GM13977 (cell line): ENCODE measurements around the gene ZDHHC3.

ENCODE experiments used
- DNase-seq: peaks from one replicate; pipeline ENCODE4 v3.0.0; 2012; ENCODE audit warnings: low spot score
- CTCF ChIP-seq: IDR thresholded peaks from 2 replicates; pipeline ENCODE4 v1.5.1; 2012; ENCODE audit warnings: mild to moderate bottlenecking, control low read depth; ENCODE audit not compliant: insufficient read depth; ENCODE audit errors: extremely low read depth, missing control alignments
- in situ Hi-C: fragments of 300-500 bp; cut with MboI; formaldehyde crosslinking; loops from one replicate; pipeline ENCODE4 v1.12.0; 2022; ENCODE audit warnings: low sequenced_read_pairs, low pct_unique_long_range_greater_than_20kb, mixed read lengths, inconsistent platforms; ENCODE audit not compliant: unreplicated experiment

Gene ZDHHC3

GRCh38 chr3:44918581-44918980, 57.4 kb downstream of the ZDHHC3 start:
- TF ChIP-seq CTCF, result no peak
- in situ Hi-C loops, result loop anchor here (10.0 to 25.0 kb wide), 2 partner anchors 384 to 581 kb away; partner anchors contain the start of gene TCAIM
- DNase-seq, result no peak

- no peak for TF ChIP-seq CTCF
- in situ Hi-C loops, result loop anchor here (10.0 to 25.0 kb wide), 2 partner anchors 383 to 581 kb away; partner anchors contain the start of gene TCAIM
- no peak for DNase-seq
These were observed 57.9 kb downstream of the ZDHHC3 start for GRCh38 chr3:44918087-44918486.

- TF ChIP-seq CTCF, result no peak
- in situ Hi-C loops, result loop anchor here (10.0 to 25.0 kb wide), 2 partner anchors 381 to 579 kb away; partner anchors contain the start of gene TCAIM
- DNase-seq, result no peak
These were observed 60.1 kb downstream of the ZDHHC3 start for GRCh38 chr3:44915702-44916438.

GRCh38 chr3:44914936-44915335, 61.0 kb downstream of the ZDHHC3 start:
- no peak for DNase-seq
- in situ Hi-C loops, result loop anchor here (10.0 to 25.0 kb wide), 2 partner anchors 380 to 578 kb away; partner anchors contain the start of gene TCAIM
- peak; percentile 30 for TF ChIP-seq CTCF

GRCh38 chr3:44913868-44914468, 62.0 kb downstream of the ZDHHC3 start:
- peak; percentile 89 for TF ChIP-seq CTCF
- in situ Hi-C loops, result loop anchor here (10.0 to 25.0 kb wide), 2 partner anchors 379 to 577 kb away; partner anchors contain the start of gene TCAIM
- peak; percentile 77 for DNase-seq

GRCh38 chr3:44910693-44911092, 65.3 kb downstream of the ZDHHC3 start:
- in situ Hi-C loops, result loop anchor here (10.0 to 25.0 kb wide), 2 partner anchors 376 to 573 kb away; partner anchors contain the start of gene TCAIM
- no peak for TF ChIP-seq CTCF
- no peak for DNase-seq
